Measurements from ENCODE around the gene SST.

Gene SST

GRCh38 chr3:187628169-187628568 lies 42.0 kb downstream of the SST start:
- DNase-seq: no peak

- no peak for DNase-seq
These were observed 43.6 kb downstream of the SST start for GRCh38 chr3:187626581-187626980.

GRCh38 chr3:187624588-187624987 lies 45.6 kb downstream of the SST start:
- DNase-seq: no peak

- no peak for DNase-seq
These were observed 46.8 kb downstream of the SST start for GRCh38 chr3:187623285-187623814.

- DNase-seq: no peak
These were observed 48.3 kb downstream of the SST start for GRCh38 chr3:187621881-187622280.

GRCh38 chr3:187619461-187619860 lies 50.7 kb downstream of the SST start:
- no peak for DNase-seq

Measured in right kidney (tissue), 1 donor.